Measurements from ENCODE around the gene LIF.

GRCh38 chr22:30272781-30273601 lies 26.4 kb upstream of the LIF start:
- TF ChIP-seq ZNF384 (IDR thresholded peaks at IDR 0.05) (no peak), SP1 (IDR thresholded peaks at IDR 0.05) (no peak), HDGF (IDR thresholded peaks at IDR 0.05; ENCODE audit: borderline replicate concordance) (no peak), ELF4 (IDR thresholded peaks at IDR 0.05) (no peak)

Data from HEK293T (cell line).